GM18519 (cell line): ENCODE measurements around the gene MTERF1.
"Not testable (repeated sequence)": the region's sequence is repeated elsewhere in the genome, so short reads cannot be mapped to it uniquely, and the experiment has no call there.

Source experiments
- ATAC-seq: cut with Tn5 transposase; IDR thresholded peaks from one replicate; pipeline ENCODE4 v1.9.1; 2021; ENCODE audit warnings: mild to moderate bottlenecking, moderate library complexity; ENCODE audit not compliant: unreplicated experiment, low FRiP score

MTERF1 gene, protein sequence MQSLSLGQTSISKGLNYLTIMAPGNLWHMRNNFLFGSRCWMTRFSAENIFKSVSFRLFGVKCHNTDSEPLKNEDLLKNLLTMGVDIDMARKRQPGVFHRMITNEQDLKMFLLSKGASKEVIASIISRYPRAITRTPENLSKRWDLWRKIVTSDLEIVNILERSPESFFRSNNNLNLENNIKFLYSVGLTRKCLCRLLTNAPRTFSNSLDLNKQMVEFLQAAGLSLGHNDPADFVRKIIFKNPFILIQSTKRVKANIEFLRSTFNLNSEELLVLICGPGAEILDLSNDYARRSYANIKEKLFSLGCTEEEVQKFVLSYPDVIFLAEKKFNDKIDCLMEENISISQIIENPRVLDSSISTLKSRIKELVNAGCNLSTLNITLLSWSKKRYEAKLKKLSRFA

DNA sequence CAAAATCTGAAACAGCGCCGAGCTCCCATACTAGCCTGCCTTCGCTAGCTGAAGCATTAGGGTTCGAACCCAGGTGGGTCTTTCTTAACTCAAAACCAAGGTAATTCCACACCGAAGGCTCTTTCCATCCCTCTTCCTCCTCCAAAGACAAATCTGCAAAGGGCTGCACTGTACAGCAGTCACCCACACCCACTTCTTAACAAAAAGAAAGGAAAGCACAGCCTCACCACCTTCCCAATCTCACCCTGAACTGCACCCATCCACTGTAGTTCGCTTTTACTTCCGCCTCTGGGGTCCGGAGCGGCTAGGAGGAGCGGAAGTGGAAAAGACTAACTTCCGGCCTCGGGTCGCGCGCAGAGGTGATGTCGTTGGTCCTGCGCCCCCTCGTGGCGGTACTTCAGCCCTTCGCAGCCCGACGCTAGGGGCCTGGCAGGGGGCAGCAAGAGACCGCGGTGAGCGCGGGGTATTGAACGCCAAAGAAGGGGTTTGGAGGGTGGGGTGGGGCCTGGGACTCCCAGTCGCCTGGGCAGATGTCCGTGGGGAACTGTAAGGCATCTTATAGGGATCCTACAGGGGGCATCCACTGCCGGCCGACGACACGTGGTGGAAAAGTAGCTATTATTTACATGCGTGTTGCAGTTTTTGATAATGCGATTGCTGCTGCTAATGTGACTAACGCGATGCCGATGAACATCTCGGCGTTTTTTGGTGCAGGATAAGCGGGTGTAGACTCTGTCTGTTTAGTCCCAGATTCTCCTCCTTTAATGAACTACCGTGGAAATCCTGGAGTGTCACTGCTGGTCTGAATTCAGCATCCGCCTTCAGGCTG, at the start of gene MTERF1:
MTERF1 (minus strand) TSS at position 290 of the 829 bp plus-strand sequence. CDS start 619 bp downstream, outside the sequence.
- peak; percentile 93 for ATAC-seq

GRCh38 chr7:91929463-91929862, 49.0 kb upstream of the MTERF1 start:
- ATAC-seq: peak; percentile 93

GRCh38 chr7:91927912-91928311, 47.4 kb upstream of the MTERF1 start:
- ATAC-seq: no peak

DNA sequence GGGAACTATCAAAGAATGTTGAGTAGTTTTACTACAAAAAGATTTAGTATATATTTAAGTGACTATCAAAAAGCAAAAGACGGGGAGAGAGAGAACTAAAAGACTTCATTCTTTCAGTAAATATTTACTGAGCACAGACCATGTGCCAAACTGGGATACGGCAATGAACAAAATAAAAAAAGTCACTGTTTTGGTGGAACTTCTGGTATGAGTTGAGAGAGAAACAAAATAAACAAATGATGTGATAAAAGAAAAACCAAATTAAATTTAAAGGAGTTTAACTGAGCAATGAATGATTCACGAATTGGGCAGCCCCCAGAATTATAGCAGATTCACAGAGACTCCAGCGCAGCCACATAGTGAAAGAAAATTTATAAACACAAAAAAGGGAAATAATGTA, 42.4 kb upstream of the MTERF1 start:
- ATAC-seq: no peak

- ATAC-seq: no peak
Measured at GRCh38 chr7:91918356-91918755, 37.9 kb upstream of the MTERF1 start.

- no peak for ATAC-seq
Measured at GRCh38 chr7:91916051-91916440, 35.5 kb upstream of the MTERF1 start.

GRCh38 chr7:91915401-91916050, 35.0 kb upstream of the MTERF1 start:
- no peak for ATAC-seq

DNA sequence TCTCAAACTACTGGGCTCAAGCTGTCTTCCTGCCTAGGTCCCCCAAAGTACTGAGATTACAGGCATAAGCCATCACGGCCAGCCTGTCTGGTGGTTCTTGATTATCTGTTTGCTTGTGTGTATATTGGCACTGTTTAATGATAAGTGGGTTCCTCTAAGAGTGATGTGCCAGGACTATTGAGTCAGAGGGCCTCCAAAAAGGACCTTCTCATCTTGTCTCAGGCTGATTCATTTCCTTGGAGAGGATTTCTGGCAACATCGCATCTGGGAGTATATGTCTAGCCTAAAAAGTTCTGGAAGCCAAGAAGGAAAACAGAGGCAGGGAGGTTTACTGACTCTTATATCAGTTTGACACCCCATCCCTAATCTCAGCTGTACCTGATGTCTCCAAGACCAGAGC, 33.1 kb upstream of the MTERF1 start:
- ATAC-seq: no peak

GRCh38 chr7:91912494-91912893, 32.0 kb upstream of the MTERF1 start:
- ATAC-seq: no peak

DNA sequence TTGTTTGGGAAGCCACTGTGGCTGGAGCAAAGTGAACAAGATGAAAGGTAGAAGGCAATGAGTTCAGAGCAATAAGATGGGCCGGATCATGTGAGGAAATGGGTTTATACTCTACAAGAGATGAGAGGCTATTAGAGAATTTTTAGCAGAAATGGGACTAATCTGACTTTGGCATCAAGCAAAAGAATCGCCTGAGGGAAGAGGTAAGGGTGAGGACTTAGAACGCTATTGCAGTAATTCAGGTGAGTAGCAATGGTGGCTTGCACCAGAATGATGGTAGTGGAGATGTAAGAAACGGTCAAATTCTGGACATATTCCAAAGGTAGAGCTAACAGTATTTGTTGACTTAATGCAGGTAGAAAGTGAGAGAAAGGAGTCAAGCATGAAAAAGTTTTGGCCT, 30.6 kb upstream of the MTERF1 start:
- no peak for ATAC-seq

DNA sequence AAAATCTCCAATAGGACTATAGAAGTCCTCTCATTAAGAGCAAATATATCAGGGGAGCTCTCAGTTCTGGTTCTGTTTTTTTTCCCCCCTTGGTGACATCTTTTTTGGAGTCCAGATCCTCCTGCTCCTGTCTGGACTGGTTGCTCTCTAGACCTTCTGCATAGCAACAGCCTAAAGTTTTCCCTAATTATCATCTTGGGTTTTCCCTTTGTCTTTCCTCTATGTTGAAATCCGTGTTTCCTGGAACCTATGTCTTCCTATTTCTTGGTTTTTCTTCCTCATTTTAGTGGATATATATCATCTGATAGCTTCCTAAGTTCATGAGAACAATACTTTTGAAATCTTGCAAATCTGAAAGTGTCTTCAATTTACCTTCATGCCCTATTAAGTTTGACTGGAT, 29.7 kb upstream of the MTERF1 start:
- ATAC-seq: no peak

- no peak for ATAC-seq
Measured at GRCh38 chr7:91899563-91899962, 19.1 kb upstream of the MTERF1 start.

GRCh38 chr7:91898240-91898992, 17.9 kb upstream of the MTERF1 start:
- no peak for ATAC-seq

DNA sequence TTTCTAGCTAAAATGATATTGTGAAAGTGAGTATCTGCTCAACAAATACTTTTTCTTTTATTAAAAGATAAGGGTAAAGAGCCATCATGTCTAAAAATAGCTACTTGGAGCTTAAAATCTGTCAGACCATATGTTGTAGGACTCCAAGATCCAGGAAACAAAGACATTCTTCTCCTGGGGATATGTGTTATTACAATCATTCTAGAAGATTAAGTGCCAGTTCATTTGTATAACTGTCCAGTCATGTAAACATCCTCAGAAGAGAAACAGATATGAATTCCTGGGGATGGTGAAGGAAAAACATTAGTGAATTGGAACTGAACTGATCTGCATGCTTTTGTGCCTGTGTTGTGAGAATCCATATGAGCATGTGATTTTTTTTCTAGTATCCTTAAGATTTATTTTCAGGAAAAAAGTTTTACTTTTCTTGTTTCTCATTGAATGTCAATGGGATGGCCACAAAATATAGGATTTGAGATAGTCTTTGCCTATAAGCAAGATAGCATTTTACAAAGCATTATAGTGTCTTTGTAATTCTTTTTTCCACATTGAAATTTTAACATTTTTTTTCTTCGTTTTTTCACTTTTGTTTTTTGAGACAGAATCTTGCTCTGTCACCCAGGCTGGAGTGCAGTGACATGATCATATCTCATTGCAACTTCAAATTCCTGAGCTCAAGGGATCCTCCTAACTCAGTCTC, 14.4 kb upstream of the MTERF1 start:
- ATAC-seq: no peak

- not testable (repeated sequence) for ATAC-seq
Measured at GRCh38 chr7:91893699-91894098, 13.2 kb upstream of the MTERF1 start.

GRCh38 chr7:91892821-91893340, 12.4 kb upstream of the MTERF1 start:
- ATAC-seq: no peak

GRCh38 chr7:91892099-91892705, 11.7 kb upstream of the MTERF1 start:
- ATAC-seq: no peak

DNA sequence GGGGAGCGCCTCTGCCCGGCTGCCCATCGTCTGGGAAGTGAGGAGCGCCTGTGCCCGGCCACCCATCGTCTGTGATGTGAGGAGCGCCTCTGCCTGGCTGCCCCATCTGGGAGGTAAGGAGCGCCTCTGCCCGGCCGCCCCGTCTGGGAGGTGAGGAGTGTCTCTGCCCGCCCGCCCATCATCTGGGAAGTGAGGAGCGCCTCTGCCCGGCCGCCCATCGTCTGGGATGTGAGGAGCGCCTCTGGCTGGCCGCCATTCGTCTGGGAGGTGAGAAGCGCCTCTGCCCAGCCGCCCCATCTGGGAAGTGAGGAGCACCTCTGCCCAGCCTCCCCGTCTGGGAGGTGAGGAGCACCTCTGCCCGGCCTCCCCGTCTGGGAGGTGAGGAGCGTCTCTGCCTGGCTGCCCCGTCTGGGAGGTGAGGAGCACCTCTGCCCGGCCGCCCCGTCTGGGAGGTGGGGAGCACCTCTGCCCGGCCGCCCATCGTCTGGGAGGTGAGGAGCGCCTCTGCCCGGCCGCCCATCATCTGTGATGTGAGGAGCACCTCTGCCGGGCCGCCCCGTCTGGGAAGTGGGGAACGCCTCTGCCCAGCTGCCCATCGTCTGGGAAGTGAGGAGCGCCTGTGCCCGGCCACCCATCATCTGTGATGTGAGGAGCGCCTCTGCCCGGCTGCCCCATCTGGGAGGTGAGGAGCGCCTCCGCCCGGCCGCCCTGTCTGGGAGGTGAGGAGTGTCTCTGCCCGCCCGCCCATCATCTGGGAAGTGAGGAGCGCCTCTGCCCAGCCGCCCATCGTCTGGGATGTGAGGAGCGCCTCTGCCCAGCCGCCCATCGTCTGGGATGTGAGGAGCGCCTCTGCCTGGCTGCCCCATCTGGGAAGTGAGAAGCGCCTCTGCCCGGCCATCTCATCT, 8.0 kb upstream of the MTERF1 start:
- ATAC-seq: not testable (repeated sequence)
